ENCODE measurements around the gene GCK.

The GCK gene

DNA sequence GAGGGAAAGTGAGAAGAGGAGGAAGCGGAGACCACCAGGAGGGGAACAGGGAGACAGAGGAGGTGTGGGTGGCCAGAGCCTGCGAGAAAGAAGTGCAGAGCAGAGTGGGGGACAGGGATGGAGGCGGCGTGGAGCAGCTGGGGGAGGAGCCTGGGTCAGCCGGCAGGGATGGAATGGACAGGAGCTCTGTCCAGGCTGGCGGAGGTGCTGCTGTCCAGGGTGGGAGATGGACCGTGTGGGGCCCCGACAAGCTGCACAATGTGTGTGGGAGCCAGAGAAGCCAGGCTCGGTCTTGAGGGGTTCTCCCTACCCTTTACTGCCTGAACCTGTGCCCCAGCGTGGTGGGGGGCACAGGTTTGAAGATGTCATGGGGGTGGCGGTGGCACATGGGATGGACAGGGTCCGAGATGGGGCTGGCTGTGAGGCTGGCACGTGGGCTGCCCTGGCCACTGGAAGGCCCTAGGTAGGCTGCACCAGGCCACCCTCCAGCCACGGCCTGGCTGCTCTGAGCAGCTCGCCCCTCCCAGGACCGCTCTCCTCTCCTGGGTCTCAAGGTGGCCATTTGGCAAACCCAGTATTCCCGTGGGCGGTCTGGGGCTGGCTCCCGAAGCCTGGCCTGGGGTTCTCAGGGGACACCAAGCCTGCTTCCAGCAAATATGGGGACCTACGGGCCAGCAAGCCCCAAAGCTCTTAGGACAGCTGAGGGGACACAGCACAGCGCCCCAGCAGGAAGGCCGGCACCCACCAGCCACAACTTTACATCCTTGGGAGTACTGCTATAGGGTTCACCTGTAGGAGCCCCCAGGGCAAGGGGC, 43.9 kb upstream of the GCK start:
- TF ChIP-seq CTCF (IDR thresholded peaks at IDR 0.05; ENCODE audit: low read depth, low read length, missing control alignments), result no peak
- no peak for DNase-seq (ENCODE audit: low read depth)
- H3K4me3 ChIP-seq (ENCODE audit: low read depth, low read length), result no peak overlapping the region

DNA sequence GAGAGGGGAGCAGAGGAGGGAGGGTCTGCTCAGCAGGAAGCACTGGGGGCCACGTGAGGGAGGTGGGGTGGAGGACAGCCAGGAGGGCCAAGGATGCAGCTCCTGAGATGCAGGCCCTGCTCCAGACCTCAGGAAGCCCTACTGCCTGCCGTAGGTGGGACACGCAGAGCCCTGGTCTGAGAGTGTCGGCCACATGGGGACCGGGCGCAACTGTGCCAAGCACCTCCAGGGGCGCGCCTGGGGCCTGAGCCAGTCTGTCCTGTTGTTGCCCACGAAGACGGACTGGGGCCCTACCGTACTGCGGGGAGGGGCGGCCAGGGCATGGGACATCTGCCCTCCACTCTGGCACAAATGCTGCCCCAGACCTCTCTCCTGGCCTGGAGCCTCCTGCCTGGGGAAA, 43.2 kb upstream of the GCK start:
- no peak for DNase-seq (ENCODE audit: low read depth)
- TF ChIP-seq CTCF (IDR thresholded peaks at IDR 0.05; ENCODE audit: low read depth, low read length, missing control alignments), result no peak

DNA sequence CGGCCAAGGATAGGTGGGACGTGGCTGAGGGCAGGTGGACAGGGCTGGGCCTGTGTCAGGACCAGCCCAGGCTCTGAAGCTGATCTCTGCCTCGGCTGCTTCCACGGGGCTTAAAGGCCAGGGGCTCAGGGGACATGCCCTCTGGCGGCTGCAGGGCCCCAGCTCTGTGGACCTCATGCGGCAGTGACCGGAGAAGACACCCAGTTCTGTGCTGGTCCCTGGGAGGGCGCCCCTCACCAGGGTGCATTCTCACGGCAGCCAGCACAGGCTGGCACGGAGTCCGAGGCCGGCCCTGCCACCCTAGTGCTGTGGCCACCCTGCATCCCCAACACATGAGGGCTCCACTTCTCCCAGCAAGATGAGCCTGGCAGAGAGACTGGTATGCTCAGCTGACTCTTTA, 41.8 kb upstream of the GCK start:
- no peak overlapping the region for H3K4me3 ChIP-seq (ENCODE audit: low read depth, low read length)
- DNase-seq (ENCODE audit: low read depth), result no peak
- TF ChIP-seq CTCF (IDR thresholded peaks at IDR 0.05; ENCODE audit: low read depth, low read length, missing control alignments), result no peak

More for the DNA sequence above, 43.2 kb upstream of the GCK start:
- H3K4me3 ChIP-seq (ENCODE audit: low read depth, low read length), result no peak overlapping the region

GRCh38 chr7:44230286-44230685, 41.0 kb upstream of the GCK start:
- TF ChIP-seq CTCF (IDR thresholded peaks at IDR 0.05; ENCODE audit: low read depth, low read length, missing control alignments), result no peak
- H3K4me3 ChIP-seq (ENCODE audit: low read depth, low read length), result no peak overlapping the region
- DNase-seq (ENCODE audit: low read depth), result no peak

GRCh38 chr7:44229546-44230105, 40.4 kb upstream of the GCK start:
- no peak for DNase-seq (ENCODE audit: low read depth)
- no peak for TF ChIP-seq CTCF (IDR thresholded peaks at IDR 0.05; ENCODE audit: low read depth, low read length, missing control alignments)

GRCh38 chr7:44228571-44229350, 39.5 kb upstream of the GCK start:
- no peak for DNase-seq (ENCODE audit: low read depth)
- TF ChIP-seq CTCF (IDR thresholded peaks at IDR 0.05; ENCODE audit: low read depth, low read length, missing control alignments), result no peak

More at GRCh38 chr7:44229546-44230105, 40.4 kb upstream of the GCK start:
- no peak overlapping the region for H3K4me3 ChIP-seq (ENCODE audit: low read depth, low read length)

More at GRCh38 chr7:44228571-44229350, 39.5 kb upstream of the GCK start:
- no peak overlapping the region for H3K4me3 ChIP-seq (ENCODE audit: low read depth, low read length)

All from GM12864 (cell line).